GM19099 (cell line): ENCODE data around the gene TRAPPC5.

Source experiments
- POLR2A ChIP-seq: IDR thresholded peaks from 3 replicates; pipeline ENCODE4 v1.6.1; 2011; ENCODE audit warnings: low read depth; ENCODE audit not compliant: insufficient read length; ENCODE audit errors: extremely low read depth

TRAPPC5 gene

GRCh38 chr19:7718668-7719067, 38.0 kb downstream of the TRAPPC5 start:
- TF ChIP-seq POLR2A, result no peak

- no peak for TF ChIP-seq POLR2A
These were observed 39.7 kb downstream of the TRAPPC5 start for GRCh38 chr19:7720351-7720750.

- no peak for TF ChIP-seq POLR2A
These were observed 41.6 kb downstream of the TRAPPC5 start for GRCh38 chr19:7722231-7722651.

GRCh38 chr19:7725791-7726190, 45.2 kb downstream of the TRAPPC5 start:
- no peak for TF ChIP-seq POLR2A

- TF ChIP-seq POLR2A, result no peak
These were observed 48.6 kb downstream of the TRAPPC5 start for GRCh38 chr19:7729211-7729610.

GRCh38 chr19:7729831-7730285, 49.2 kb downstream of the TRAPPC5 start:
- no peak for TF ChIP-seq POLR2A

- no peak for TF ChIP-seq POLR2A
These were observed 49.9 kb downstream of the TRAPPC5 start for GRCh38 chr19:7730286-7731217.

- no peak for TF ChIP-seq POLR2A
These were observed 50.6 kb downstream of the TRAPPC5 start for GRCh38 chr19:7731218-7731595.

- TF ChIP-seq POLR2A, result no peak
These were observed 51.0 kb downstream of the TRAPPC5 start for GRCh38 chr19:7731615-7732014.

GRCh38 chr19:7732045-7732444, 51.4 kb downstream of the TRAPPC5 start, which contains the start of gene CLEC4G:
CLEC4G (minus strand) TSS chr19:7732110; CDS start chr19:7732102, 8 bp downstream.
- TF ChIP-seq POLR2A, result no peak

GRCh38 chr19:7733376-7733775, 52.7 kb downstream of the TRAPPC5 start:
- no peak for TF ChIP-seq POLR2A

- TF ChIP-seq POLR2A, result no peak
These were observed 53.9 kb downstream of the TRAPPC5 start for GRCh38 chr19:7734220-7735203.

- no peak for TF ChIP-seq POLR2A
These were observed 55.5 kb downstream of the TRAPPC5 start for GRCh38 chr19:7736148-7736547.

- TF ChIP-seq POLR2A, result no peak
These were observed 56.6 kb downstream of the TRAPPC5 start for GRCh38 chr19:7737215-7737614.
